Nephron progenitor cell (in vitro differentiated cells): ENCODE data around the gene TM9SF2.

Experiments used
- DNase-seq: peaks from one replicate; pipeline ENCODE4 v3.0.0; 2021
- H3K27ac Mint-ChIP-seq: 2 replicates; pipeline ENCODE4 v1.8.0; 2021; ENCODE audit warnings: mild to moderate bottlenecking, moderate library complexity, mixed read lengths
- H3K27me3 Mint-ChIP-seq: 2 replicates; pipeline ENCODE4 v1.8.0; 2021; ENCODE audit warnings: mild to moderate bottlenecking, low read depth, mixed read lengths; ENCODE audit not compliant: poor library complexity
- H3K36me3 Mint-ChIP-seq: 2 replicates; pipeline ENCODE4 v1.8.0; 2021; ENCODE audit warnings: low read depth, mixed read lengths
- H3K4me1 Mint-ChIP-seq: 2 replicates; pipeline ENCODE4 v1.8.0; 2021; ENCODE audit warnings: mixed read lengths
- H3K4me3 Mint-ChIP-seq: 2 replicates; pipeline ENCODE4 v1.8.0; 2021; ENCODE audit warnings: mild to moderate bottlenecking, moderate library complexity, mixed read lengths
- H3K9me3 Mint-ChIP-seq: 2 replicates; pipeline ENCODE4 v1.8.0; 2021; ENCODE audit warnings: mild to moderate bottlenecking, moderate library complexity, mixed read lengths
- TF ChIP-seq, protein P1 (sequence below): fragments of 200-600 bp; sonication (generic); IDR thresholded peaks from 2 replicates; pipeline ENCODE4 v1.5.0; 2021; ENCODE audit warnings: antibody characterized with exemption

The TM9SF2 gene

DNA sequence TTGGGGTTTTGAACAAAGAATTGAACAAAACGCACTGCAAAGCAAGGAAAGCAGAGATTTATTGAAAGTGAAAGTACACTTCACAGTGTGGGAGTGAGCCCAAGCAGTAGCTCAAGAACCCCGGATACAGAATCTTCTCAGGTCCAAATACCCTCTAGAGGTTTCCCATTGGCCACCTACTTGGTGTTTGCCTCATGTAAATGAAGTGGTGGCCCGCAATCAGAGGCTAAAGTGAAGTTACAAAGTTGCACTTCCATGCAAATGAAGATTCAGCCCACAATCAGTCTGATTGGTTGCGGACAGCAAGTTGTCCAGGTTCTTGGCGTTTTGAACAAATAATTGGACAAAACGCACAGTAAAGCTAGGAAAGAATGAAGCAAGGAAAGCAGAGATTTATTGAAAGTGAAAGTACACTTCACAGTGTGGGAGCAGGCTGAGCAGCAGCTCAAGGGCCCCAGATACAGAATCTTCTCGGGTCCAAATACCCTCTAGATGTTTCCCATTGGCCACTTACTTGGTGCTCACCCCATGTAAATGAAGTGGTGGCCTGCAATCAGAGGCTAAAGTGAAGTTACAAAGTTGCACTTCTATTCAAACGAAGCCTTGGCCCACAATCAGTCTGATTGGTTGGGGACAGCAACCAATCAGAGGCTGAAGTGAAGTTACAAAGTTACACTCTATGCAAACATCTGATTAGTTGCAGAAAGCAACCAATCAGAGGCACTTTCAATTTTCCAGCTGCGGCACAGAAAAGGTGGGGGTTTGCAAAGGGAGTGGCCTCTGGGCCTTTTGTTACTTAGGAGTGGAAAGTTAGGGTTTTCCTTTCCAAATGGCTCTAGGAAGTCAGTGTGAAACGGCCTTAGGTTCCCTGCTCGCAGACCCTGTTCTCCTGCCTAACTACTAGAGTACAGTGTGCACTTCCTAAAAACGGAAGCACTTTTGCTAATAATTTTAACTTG is 4.8 kb upstream of the TM9SF2 start:
- H3K4me3 Mint-ChIP-seq: peak overlapping the region; percentile 7
- no peak for DNase-seq
- peaks cover 9% of the 10 kb centered on the region for H3K36me3 Mint-ChIP-seq
- peaks cover 26% of the 10 kb centered on the region for H3K4me1 Mint-ChIP-seq
- peaks cover 39% of the 10 kb centered on the region for H3K9me3 Mint-ChIP-seq
- no peak overlapping the region for H3K27ac Mint-ChIP-seq
- peaks cover 17% of the 10 kb centered on the region for H3K27me3 Mint-ChIP-seq
- TF ChIP-seq, protein P1, sequence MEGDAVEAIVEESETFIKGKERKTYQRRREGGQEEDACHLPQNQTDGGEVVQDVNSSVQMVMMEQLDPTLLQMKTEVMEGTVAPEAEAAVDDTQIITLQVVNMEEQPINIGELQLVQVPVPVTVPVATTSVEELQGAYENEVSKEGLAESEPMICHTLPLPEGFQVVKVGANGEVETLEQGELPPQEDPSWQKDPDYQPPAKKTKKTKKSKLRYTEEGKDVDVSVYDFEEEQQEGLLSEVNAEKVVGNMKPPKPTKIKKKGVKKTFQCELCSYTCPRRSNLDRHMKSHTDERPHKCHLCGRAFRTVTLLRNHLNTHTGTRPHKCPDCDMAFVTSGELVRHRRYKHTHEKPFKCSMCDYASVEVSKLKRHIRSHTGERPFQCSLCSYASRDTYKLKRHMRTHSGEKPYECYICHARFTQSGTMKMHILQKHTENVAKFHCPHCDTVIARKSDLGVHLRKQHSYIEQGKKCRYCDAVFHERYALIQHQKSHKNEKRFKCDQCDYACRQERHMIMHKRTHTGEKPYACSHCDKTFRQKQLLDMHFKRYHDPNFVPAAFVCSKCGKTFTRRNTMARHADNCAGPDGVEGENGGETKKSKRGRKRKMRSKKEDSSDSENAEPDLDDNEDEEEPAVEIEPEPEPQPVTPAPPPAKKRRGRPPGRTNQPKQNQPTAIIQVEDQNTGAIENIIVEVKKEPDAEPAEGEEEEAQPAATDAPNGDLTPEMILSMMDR: no peak

DNA sequence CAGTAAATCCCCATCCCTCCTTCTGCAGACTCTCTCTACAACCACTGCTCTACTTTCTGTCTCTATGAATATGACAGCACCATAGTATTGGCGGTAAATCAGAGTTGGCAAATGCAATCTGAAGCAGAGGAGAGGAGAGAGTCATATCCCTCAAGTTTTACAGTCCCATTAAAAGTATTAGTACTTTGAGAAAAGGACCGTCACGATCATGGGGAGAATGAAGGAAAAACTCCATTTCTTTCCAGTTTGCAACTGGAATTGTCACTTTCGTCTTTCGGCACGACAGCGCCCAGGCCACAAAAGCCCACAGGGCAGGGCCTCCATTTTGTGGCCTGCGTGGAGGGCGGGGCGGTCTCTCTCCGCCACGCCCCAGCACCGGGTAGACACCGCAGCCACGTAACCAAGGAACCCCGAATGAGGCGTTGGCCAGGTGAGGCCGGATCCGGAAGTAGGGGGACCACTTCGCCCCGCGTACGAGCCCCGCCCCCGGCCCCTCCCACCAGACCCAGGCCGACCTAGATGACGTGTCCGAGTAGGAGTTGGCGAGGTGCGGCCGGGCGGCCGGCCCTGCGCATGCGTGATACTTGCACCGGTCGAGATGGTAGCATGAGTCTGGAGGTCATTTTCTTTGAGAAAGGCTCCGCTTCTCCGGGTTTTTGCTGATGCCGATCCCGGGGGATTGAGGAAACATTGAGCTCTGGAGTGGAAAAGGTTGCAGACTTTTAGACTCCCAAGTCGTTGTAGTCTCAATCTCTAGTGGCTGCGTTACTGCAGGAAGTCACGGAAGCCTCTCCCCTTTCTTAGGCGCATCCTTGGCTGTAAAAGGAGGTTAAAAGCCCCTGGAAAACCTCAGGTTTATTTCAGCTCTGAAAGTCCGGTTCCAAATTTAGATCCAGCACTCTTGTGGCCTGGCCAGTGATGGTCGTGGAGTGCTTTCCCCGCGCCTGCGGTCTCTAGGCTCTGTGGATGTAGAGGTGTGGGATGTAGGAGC is 2.8 kb upstream of the TM9SF2 start:
- TF ChIP-seq, protein P1: no peak
- DNase-seq: peak; percentile 94
- Mint-ChIP-seq H3K36me3 (peaks cover 10% of the 10 kb centered on the region), H3K27me3 (peaks cover 13% of the 10 kb centered on the region), H3K27ac (peak overlapping the region; percentile 52), H3K9me3 (peaks cover 35% of the 10 kb centered on the region), H3K4me3 (peak overlapping the region; percentile 83), H3K4me1 (peaks cover 41% of the 10 kb centered on the region)

DNA sequence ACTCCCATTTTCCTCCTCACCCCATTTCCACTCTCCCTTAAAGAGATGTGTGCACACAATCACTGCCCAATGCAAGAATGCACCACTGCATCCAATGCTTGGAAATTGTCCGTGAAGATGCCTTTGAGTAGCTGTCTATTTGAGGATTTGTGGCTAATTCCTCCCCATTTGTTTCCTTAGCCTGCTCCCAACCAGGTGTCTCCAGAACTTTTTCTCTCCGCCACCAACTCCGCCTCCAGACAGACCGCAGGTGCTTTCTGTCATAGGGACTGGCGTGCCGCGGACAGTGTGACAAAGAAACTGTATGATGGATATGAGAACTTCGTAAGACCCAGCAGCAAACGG is 461 bp upstream of the TM9SF2 start:
- peak overlapping the region; percentile 99 for H3K27ac Mint-ChIP-seq
- H3K4me1 Mint-ChIP-seq: peaks cover 49% of the 10 kb centered on the region
- peaks cover 8% of the 10 kb centered on the region for H3K27me3 Mint-ChIP-seq
- H3K4me3 Mint-ChIP-seq: peak overlapping the region; percentile 100
- no peak for DNase-seq
- peaks cover 18% of the 10 kb centered on the region for H3K36me3 Mint-ChIP-seq
- peaks cover 27% of the 10 kb centered on the region for H3K9me3 Mint-ChIP-seq
- TF ChIP-seq, protein P1: no peak

DNA sequence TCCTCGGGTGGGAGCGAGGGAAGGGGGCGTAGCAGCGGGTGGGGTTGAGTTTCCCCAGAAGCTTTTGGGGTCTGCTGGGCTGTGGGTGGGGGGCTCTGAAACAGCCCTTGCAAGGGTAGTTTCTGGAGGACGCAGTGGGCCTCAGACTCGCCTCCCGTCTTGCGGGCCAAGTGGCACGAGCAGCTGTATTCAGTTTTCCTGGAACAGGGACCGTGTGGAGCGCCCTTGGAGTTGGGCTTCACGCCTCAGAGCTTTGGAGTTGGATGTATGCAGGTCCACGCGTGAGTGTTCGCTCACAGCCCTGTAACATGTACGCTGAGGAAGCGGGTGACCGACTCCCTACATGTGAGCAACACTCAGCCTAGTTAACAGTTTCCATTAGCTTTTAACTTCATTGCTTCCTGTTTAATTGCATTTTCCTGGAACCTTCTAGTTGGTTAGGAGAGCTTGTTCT is 603 bp downstream of the TM9SF2 start:
- Mint-ChIP-seq H3K4me3 (peak overlapping the region; percentile 100), H3K27ac (peak overlapping the region; percentile 99), H3K9me3 (peaks cover 30% of the 10 kb centered on the region), H3K4me1 (peaks cover 53% of the 10 kb centered on the region), H3K36me3 (peaks cover 28% of the 10 kb centered on the region), H3K27me3 (peaks cover 4% of the 10 kb centered on the region)
- TF ChIP-seq, protein P1: no peak
- DNase-seq: peak; percentile 40

DNA sequence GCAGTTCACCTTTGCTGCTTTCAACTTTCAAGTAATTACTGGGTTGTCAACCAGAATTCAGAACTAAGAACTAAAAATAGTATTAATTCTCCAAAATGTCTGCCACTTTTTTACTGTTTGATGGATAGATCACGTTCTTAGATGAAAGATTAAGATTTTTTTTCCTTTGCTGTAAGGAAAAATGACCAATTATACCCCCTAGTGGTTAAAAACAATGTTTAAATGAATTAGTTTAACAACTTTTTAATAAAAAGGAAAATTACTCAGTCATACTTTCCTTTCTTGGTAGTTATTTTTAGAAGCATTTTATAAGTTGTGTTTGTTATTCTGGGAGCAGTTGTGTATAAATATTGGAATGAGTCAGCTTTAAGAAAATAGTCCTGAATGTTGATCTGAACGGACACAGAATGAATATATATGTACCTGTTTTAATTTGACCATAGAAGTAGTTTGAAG is 4.6 kb downstream of the TM9SF2 start:
- H3K4me1 Mint-ChIP-seq: peaks cover 32% of the 10 kb centered on the region
- no peak for DNase-seq

More for the DNA sequence above, 4.6 kb downstream of the TM9SF2 start:
- H3K4me3 Mint-ChIP-seq: no peak overlapping the region
- no peak overlapping the region for H3K27ac Mint-ChIP-seq
- H3K27me3 Mint-ChIP-seq: peaks cover 4% of the 10 kb centered on the region
- peaks cover 59% of the 10 kb centered on the region for H3K36me3 Mint-ChIP-seq
- TF ChIP-seq, protein P1: peak; percentile 16
- H3K9me3 Mint-ChIP-seq: peaks cover 45% of the 10 kb centered on the region
